CD14-positive monocyte (primary cell): Measurements from ENCODE around the gene SH3BP5. TPM values are rescaled to one million over a fixed set of nuclear protein-coding genes. Genes with fewer than 3 reads are reported as not detected.

Experiments used
- DNase-seq, 3 donors: peaks; one replicate each; pipeline ENCODE4 v3.0.0-alpha.2; 2011 to 2022
- H2AFZ ChIP-seq: 2 replicates; pipeline ENCODE4 v1.6.0; 2012; ENCODE audit warnings: mild to moderate bottlenecking, low read depth, low read length, inconsistent platforms; ENCODE audit not compliant: insufficient read depth, poor library complexity, severe bottlenecking
- H3K27ac ChIP-seq, 2 donors: 1 replicate in 1 of 2; 2 replicates in 1 of 2; pipeline ENCODE4 v1.5.1; 2012 to 2013; ENCODE audit warnings: low read length in 2 of 2, control low read depth in 1 of 2, inconsistent platforms in 1 of 2, low read depth in 1 of 2, mild to moderate bottlenecking in 1 of 2
- H3K27me3 ChIP-seq, 2 donors: one replicate each; pipeline versions ENCODE4 v1.6.0 to v1.6.1; 2011 to 2013; ENCODE audit warnings: low read length in 2 of 2; ENCODE audit not compliant: control insufficient read depth in 2 of 2, insufficient read depth in 2 of 2
- H3K36me3 ChIP-seq, 2 donors: replicated peaks in 1 of 2; 1 replicate in 1 of 2; 2 replicates in 1 of 2; pipeline versions ENCODE4 v1.5.1 to v1.6.1; 2012 to 2013; ENCODE audit warnings: low read length in 2 of 2, control low read depth in 1 of 2, inconsistent platforms in 1 of 2, mild to moderate bottlenecking in 1 of 2; ENCODE audit not compliant: insufficient read depth in 2 of 2, control insufficient read depth in 1 of 2
- H3K4me1 ChIP-seq, 2 donors: 1 replicate in 1 of 2; 2 replicates in 1 of 2; pipeline versions ENCODE4 v1.5.1 to v1.6.1; 2012 to 2013; ENCODE audit warnings: low read length in 2 of 2, control low read depth in 1 of 2, inconsistent platforms in 1 of 2, mild to moderate bottlenecking in 1 of 2, moderate library complexity in 1 of 2; ENCODE audit not compliant: insufficient read depth in 2 of 2, control insufficient read depth in 1 of 2
- H3K4me2 ChIP-seq: replicated peaks from 2 replicates; pipeline ENCODE3; 2012; ENCODE audit warnings: low read length, moderate library complexity, mild to moderate bottlenecking; ENCODE audit not compliant: poor library complexity, severe bottlenecking; ENCODE audit errors: extremely low read depth
- H3K4me3 ChIP-seq, 3 experiments: fragments of 200-600 bp in 1 of 3; sonication (generic) in 1 of 3; replicated peaks in 1 of 3; 1 replicate in 2 of 3; 2 replicates in 1 of 3; pipeline ENCODE4 v1.5.1; 2011 to 2013; ENCODE audit warnings: low read length in 3 of 3, mild to moderate bottlenecking in 3 of 3, control low read depth in 2 of 3, low read depth in 2 of 3, inconsistent platforms in 1 of 3, moderate library complexity in 1 of 3
- H3K79me2 ChIP-seq: 2 replicates; pipeline ENCODE4 v1.6.0; 2012; ENCODE audit warnings: mild to moderate bottlenecking, control low read depth, inconsistent platforms, low read length, moderate library complexity; ENCODE audit not compliant: insufficient read depth
- H3K9ac ChIP-seq: 2 replicates; pipeline ENCODE4 v1.6.0; 2017; ENCODE audit warnings: low read length, mild to moderate bottlenecking; ENCODE audit not compliant: insufficient read depth, poor library complexity, severe bottlenecking
- H3K9me3 ChIP-seq, 2 donors: replicated peaks in 1 of 2; 1 replicate in 1 of 2; 2 replicates in 1 of 2; pipeline versions ENCODE4 v1.5.1 to v1.6.1; 2012 to 2013; ENCODE audit warnings: low read length in 2 of 2, control low read depth in 1 of 2; ENCODE audit not compliant: control insufficient read depth in 1 of 2, insufficient read depth in 1 of 2
- H4K20me1 ChIP-seq: 2 replicates; pipeline ENCODE4 v1.6.0; 2012; ENCODE audit warnings: mild to moderate bottlenecking, low read length, control low read depth, moderate library complexity; ENCODE audit not compliant: insufficient read depth
- H3K27ac Mint-ChIP-seq, 7 donors: one replicate each; pipeline ENCODE4 v1.8.0; 2020; ENCODE audit warnings: mild to moderate bottlenecking in 7 of 7, mixed read lengths in 7 of 7, moderate library complexity in 6 of 7, inconsistent platforms in 2 of 7
- H3K27me3 Mint-ChIP-seq, 3 donors: one replicate each; pipeline ENCODE4 v1.8.0; 2021 to 2022; ENCODE audit warnings: low read depth in 3 of 3, mild to moderate bottlenecking in 3 of 3, mixed read lengths in 3 of 3, moderate library complexity in 3 of 3, inconsistent platforms in 1 of 3
- H3K36me3 Mint-ChIP-seq, 2 donors: one replicate each; pipeline ENCODE4 v1.8.0; 2020; ENCODE audit warnings: mixed read lengths in 2 of 2, inconsistent platforms in 1 of 2, mild to moderate bottlenecking in 1 of 2
- H3K4me1 Mint-ChIP-seq: one replicate; pipeline ENCODE4 v1.8.0; 2020; ENCODE audit warnings: mild to moderate bottlenecking, mixed read lengths
- H3K4me3 Mint-ChIP-seq, 2 donors: one replicate each; pipeline ENCODE4 v1.8.0; 2020; ENCODE audit warnings: mild to moderate bottlenecking in 2 of 2, mixed read lengths in 2 of 2, moderate library complexity in 1 of 2
- H3K9me3 Mint-ChIP-seq, 7 donors: one replicate each; pipeline ENCODE4 v1.8.0; 2020 to 2022; ENCODE audit warnings: mixed read lengths in 7 of 7, mild to moderate bottlenecking in 6 of 7, moderate library complexity in 6 of 7, inconsistent platforms in 2 of 7
- WGBS: methylation state at CpG from one replicate; pipeline ENCODE4 v1.1.5; 2013; ENCODE audit warnings: missing lambda C conversion rate; ENCODE audit not compliant: insufficient coverage; 5-methylcytosine and 5-hydroxymethylcytosine counted together
- intact Hi-C, 2 donors: fragments of 100-400 bp; cut with micrococcal nuclease; formaldehyde crosslinking; loops; one replicate each; pipeline versions ENCODE4 v1.15.0 to v1.15.1; 2023
- polyA plus RNA-seq, 3 donors: library from polyadenylated mRNA; depleted of rRNA in 1 of 3; unstranded in 2 of 3; stranded (reverse) in 1 of 3; fragments of 300-500 nt in 2 of 3; fragments of >200 nt in 1 of 3; fragmentation: Illumina TruSeq in 2 of 3; gene quantifications; 1 replicate in 2 of 3; 2 replicates in 1 of 3; pipeline ENCODE4 v1.2.3, GENCODE V29; 2012 to 2021
- TF ChIP-seq, protein P1 (sequence below): fragments of 200-600 bp; IDR thresholded peaks from one replicate; pipeline ENCODE4 v1.8.0; 2022; ENCODE audit warnings: antibody characterized with exemption, mild to moderate bottlenecking

The SH3BP5 gene
- polyA plus RNA-seq, 3 donors: 10.7 to 29.6 (median 22.8) TPM

GRCh38 chr3:15339001-15339400 is 6.6 kb upstream of the SH3BP5 start:
- TF ChIP-seq, protein P1, sequence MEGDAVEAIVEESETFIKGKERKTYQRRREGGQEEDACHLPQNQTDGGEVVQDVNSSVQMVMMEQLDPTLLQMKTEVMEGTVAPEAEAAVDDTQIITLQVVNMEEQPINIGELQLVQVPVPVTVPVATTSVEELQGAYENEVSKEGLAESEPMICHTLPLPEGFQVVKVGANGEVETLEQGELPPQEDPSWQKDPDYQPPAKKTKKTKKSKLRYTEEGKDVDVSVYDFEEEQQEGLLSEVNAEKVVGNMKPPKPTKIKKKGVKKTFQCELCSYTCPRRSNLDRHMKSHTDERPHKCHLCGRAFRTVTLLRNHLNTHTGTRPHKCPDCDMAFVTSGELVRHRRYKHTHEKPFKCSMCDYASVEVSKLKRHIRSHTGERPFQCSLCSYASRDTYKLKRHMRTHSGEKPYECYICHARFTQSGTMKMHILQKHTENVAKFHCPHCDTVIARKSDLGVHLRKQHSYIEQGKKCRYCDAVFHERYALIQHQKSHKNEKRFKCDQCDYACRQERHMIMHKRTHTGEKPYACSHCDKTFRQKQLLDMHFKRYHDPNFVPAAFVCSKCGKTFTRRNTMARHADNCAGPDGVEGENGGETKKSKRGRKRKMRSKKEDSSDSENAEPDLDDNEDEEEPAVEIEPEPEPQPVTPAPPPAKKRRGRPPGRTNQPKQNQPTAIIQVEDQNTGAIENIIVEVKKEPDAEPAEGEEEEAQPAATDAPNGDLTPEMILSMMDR: no peak
- Histone ChIP-seq H2AFZ (no peak overlapping the region), H3K4me3 (no peak overlapping the region), H3K9ac (no peak overlapping the region), H4K20me1 (no peaks in the 10 kb centered on the region), H3K4me2 (no peak overlapping the region), H3K27me3 (no peaks in the 10 kb centered on the region), H3K9me3 (no peaks in the 10 kb centered on the region), H3K4me1 (peaks cover 39 to 43% of the 10 kb centered on the region in 2 donors), H3K27ac (no peak overlapping the region), H3K79me2 (no peaks in the 10 kb centered on the region), H3K36me3 (no peaks in the 10 kb centered on the region)
- peaks cover 35% of the 10 kb centered on the region for H3K4me1 Mint-ChIP-seq
- no peak overlapping the region for H3K4me3 Mint-ChIP-seq
- no peak for DNase-seq
- H3K27me3 Mint-ChIP-seq: peaks cover 0 to 4% (median 0%) of the 10 kb centered on the region in 3 donors
- H3K27ac Mint-ChIP-seq: peak overlapping the region in 1 of 7 donors; percentile 20
- no peaks in the 10 kb centered on the region for H3K36me3 Mint-ChIP-seq
- 100% methylated on average over 1 of the region's 2 CpGs for WGBS
- H3K9me3 Mint-ChIP-seq: peaks cover under 1 to 6% (median 3%) of the 10 kb centered on the region in 7 donors
- intact Hi-C loops: no loop called here

GRCh38 chr3:15337963-15338362 is 5.6 kb upstream of the SH3BP5 start:
- intact Hi-C loops: no loop called here
- Histone ChIP-seq H3K36me3 (no peaks in the 10 kb centered on the region), H3K27ac (no peak overlapping the region), H3K9ac (no peak overlapping the region), H3K4me2 (no peak overlapping the region), H4K20me1 (no peaks in the 10 kb centered on the region), H3K4me3 (no peak overlapping the region), H3K9me3 (no peaks in the 10 kb centered on the region), H3K79me2 (no peaks in the 10 kb centered on the region), H2AFZ (no peak overlapping the region), H3K4me1 (peaks cover 33% of the 10 kb centered on the region in 2 donors), H3K27me3 (no peaks in the 10 kb centered on the region)
- Mint-ChIP-seq H3K4me1 (peaks cover 30% of the 10 kb centered on the region), H3K27me3 (peaks cover under 1 to 7% (median 5%) of the 10 kb centered on the region in 3 donors), H3K9me3 (peaks cover 0 to 3% (median 0%) of the 10 kb centered on the region in 7 donors), H3K36me3 (peaks cover 0 to 2% of the 10 kb centered on the region in 2 donors), H3K4me3 (no peak overlapping the region), H3K27ac (no peak overlapping the region)
- no peak for DNase-seq
- WGBS: 100% methylated on average over 1 of the region's 1 CpG
- TF ChIP-seq, protein P1: no peak
